DMS 273 (cell line): Measurements from ENCODE around the gene PARD3.
A peak's percentile ranks its signal among the peaks of the same experiment; 100 is the strongest.

Experiments
- DNase-seq: peaks from one replicate; lab custom pipeline; 2025; ENCODE audit not compliant: unreplicated experiment; lab: John Stamatoyannopoulos, UW

PARD3 gene

GRCh38 chr10:34697351-34698247 is 117.5 kb downstream of the PARD3 start:
- no peak for DNase-seq

DNA sequence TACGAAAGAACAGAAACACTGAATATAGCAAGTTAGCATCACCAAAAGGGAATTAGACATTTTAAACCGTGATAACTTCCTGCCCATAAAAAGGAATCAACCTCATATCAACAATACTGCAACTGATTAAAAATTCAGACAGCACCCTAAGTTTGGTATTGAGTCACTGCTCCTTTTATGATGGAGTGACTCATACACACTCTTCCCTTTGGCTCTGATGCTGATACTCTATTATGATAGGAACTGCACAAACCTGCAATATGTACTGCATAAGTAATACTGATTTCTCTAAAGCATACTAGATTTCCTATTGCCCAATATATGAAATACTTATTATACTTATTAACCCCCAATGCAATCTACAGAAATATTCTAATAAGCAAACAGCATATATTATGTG is 118.7 kb downstream of the PARD3 start:
- no peak for DNase-seq

- no peak for DNase-seq
Measured at GRCh38 chr10:34690383-34691049, 124.6 kb downstream of the PARD3 start.

GRCh38 chr10:34689053-34689452 is 126.0 kb downstream of the PARD3 start:
- DNase-seq: peak; percentile 59

DNA sequence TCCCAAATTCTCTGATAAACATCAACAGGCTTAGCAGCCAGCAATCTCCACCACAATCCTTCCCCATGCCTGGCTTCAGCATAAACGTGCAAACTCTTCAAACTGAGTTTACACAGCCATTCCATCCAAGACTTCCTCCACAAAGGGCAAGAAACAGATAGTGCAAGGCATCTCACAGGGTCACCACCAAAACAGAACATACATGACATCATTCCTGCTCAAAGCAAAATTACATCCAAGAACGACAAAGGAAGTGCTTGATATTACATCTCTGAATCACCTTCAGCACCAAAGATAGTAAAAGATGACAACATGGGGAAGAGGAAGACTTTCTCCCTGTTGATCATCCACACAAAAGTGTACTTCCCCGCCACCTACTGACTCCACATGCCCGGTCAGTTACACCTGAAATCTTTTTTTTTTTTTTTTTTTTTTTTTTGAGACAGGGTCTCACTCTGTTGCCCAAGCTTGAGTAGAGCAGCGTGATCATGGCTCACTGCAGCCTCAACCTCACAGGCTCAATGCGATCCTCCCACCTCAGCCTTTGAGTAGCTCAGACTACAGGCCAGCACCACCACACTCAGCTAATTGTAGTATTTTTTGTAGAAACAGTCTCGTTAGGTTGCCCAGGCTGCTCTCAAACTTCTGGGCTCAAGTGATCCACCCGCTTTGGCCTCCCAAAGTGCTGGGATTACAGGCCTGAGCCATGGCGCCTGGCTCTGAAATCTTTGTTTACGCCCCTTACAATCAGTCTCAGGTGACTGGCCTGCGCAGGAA is 127.5 kb downstream of the PARD3 start:
- no peak for DNase-seq

DNA sequence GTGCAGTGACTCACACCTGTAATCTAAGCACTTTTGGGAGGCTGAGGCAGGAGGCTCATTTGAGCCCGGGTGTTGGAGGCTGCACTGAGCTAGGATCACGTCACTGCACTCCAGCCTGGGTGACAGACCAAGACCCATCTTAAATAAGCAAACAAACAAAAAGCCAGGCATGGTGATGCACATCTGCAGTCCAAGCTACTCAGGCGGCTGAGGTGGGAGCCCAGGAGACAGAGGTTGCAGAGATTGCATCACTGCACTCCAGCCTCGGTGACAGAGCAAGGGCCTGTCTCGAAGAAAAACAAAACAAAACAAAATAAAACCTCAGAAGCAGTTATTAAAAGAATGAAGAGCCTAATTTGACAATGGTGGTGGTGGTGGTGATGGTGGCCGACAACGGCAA is 132.5 kb downstream of the PARD3 start:
- DNase-seq: no peak

DNA sequence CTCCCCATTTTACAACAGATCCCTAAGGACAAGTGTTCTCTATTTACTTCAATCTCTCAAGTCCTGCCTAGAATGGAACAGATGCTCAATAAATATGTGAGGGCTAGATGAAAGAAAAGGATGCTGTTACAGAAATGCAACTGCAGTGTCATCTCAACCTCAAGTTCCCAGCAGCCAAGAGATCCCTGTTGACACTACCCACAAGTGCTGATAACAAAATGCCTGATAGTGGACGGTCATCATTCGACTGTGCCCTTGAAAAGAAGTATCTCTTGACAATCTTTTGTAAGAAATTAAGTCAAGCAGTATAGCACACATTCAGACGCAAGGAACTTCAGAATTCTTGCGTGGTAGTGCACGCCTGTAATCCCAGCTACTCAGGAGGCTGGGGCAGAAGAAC is 133.2 kb downstream of the PARD3 start:
- no peak for DNase-seq

GRCh38 chr10:34679177-34679576 is 135.9 kb downstream of the PARD3 start:
- no peak for DNase-seq

DNA sequence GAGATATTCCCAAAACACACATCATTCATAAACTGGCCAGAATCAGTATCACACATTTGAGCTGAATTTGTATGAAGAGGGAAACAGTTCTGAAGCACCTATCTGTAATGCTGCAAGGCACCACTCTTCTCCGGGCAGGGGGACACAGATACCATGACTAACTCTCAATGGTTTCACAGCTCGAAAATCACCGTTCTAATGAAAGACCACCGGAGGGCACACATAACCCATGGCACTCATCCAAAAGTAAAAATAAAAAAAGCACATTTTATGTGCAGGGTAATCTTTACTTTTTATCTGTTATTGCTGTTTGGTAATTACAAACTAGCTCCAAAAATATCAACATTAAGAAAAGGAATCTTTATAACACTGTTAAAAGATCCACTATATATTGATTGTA is 137.5 kb downstream of the PARD3 start:
- peak; percentile 10 for DNase-seq

GRCh38 chr10:34677132-34677531 is 138.0 kb downstream of the PARD3 start:
- DNase-seq: no peak

DNA sequence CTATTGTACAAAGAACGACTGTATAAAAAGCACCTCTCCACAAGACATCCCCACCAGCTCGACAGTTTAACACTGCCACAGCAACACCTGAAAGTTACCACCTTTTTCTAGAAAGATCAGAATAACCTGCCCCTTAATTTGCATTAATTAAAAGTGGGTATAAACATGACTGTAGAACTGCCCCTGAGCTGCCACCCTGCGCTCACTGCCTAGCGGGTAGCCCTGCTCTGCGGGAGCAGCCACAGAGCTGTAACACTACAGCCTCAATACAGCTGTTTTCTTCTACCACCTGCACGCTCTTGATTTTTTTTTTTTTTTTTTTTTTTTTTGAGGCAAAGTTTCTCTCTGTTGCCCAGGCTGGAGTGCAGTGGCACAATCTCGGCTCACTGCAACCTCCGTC is 140.9 kb downstream of the PARD3 start:
- no peak for DNase-seq

- DNase-seq: no peak
Measured at GRCh38 chr10:34670081-34670480, 145.0 kb downstream of the PARD3 start.

GRCh38 chr10:34669079-34669478 is 146.0 kb downstream of the PARD3 start:
- no peak for DNase-seq

- DNase-seq: no peak
Measured at GRCh38 chr10:34667177-34667576, 147.9 kb downstream of the PARD3 start.

GRCh38 chr10:34666008-34666704 is 148.9 kb downstream of the PARD3 start:
- DNase-seq: peak; percentile 78

- no peak for DNase-seq
Measured at GRCh38 chr10:34664706-34665105, 150.4 kb downstream of the PARD3 start.

DNA sequence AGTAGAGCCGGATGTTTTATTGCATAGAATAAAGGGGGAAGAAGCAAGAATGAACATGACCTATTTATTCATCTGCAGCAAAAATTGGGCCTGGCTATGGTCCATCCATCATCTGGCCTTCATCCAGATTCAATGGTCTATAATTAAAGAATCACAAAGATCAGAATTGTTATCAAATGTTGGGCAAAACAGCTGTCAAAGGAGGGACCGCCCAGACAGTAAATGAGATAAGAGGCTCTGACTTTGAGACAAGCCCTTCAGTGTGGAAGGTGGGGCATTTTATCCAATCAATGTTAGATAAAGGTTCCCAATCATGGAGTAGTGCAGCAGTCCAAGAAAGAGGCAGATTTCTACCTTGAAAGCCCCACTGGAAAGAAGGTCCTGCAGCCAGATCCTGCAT is 153.5 kb downstream of the PARD3 start:
- DNase-seq: no peak

- DNase-seq: no peak
Measured at GRCh38 chr10:34658934-34659333, 156.2 kb downstream of the PARD3 start.

DNA sequence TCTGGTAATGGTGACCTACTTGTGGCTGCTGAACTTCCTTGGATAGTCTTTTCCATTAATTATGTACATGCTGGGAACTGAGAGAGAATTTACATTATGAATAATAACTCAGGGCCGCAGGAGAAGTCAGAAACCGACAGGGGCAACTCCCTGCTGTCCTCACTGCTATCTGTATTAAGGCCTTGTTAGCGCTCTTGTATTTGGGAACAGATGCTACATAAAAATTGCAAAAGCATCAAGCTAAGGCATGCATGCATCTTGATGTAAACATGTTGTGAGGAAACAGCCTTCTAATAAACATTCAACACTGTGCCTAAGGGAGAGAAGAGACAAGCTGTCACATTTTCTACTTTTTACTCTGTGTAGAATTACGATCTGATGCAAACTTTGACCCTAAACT is 158.4 kb downstream of the PARD3 start:
- peak; percentile 38 for DNase-seq

DNA sequence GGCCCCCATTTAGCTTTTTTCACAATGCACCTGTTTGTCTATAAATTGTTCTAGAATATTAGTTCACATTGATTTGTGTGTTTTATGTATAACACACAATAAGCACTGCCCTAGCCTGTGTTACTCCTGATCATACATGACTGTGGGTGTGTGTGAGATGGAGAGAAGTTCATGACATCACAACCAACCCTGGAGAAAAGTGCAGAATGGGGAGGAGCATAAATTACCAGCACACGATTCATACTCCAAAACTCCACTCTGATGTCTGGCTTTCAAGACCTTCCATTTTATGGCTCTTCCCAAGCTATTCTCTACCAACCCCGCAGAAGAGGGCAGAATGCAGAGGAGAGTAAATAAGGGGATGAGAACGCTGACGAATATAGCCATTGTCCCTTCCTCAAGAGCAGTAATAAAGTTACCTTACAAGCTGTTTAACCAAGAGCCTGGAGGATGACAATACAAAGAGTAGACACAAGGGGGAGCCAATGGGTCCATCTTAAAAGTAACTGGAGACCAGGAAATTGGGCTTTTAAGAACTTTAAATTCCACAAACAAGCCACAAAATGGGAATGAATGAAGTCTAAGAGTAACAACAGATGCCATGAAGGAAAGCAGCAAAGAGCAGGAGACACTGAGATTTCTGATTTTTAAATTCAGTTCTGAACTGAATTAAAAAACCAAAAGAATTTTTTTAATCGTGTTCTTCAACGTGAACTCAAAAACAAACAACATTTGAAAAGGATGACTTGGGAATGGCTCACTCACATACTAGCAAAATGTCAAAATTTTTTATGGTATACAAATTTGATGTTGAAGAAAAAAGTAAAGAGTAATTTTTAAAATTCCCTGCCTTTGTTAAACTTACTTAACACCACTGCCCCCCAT is 159.6 kb downstream of the PARD3 start:
- peak; percentile 80 for DNase-seq
